ENCODE results near the gene ITPKC.
A peak's percentile ranks its signal among the peaks of the same experiment; 100 is the strongest.

Gene ITPKC

DNA sequence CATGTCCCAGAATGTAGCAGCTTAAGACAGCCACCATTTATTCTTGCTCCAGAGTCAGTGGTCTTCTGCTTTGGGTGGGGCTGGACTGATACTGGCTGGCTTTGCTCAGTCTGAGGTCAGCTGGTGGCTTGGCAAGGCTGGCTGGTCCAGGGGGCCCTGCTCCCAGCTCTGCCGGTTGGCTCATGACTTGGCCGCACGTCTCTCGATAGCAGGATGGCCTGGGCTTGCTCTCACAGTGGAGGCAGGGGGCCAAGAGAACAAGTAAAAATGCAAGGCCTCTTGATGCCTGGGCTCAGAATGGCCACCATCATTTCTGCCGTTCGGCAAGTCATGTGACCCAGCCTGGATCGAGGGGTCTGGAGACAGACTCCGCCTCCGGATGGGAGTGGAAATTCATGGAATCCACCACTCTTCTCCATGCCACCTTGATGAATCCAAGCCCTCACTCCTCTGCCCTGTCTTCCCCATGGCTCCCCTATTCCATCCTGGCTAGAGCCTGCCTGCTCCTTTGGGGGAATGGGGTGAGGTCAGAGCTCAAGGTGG, 20.3 kb downstream of the ITPKC start:
- H3K36me3 ChIP-seq (ENCODE audit: control insufficient read depth in 5 of 5, insufficient read depth in 5 of 5, low read length in 5 of 5) = peaks cover 12 to 84% (median 78%) of the 10 kb centered on the region in 5 donors
- no peak overlapping the region for H3K9ac ChIP-seq (ENCODE audit: low read length in 5 of 5)
- H3K4me3 ChIP-seq (ENCODE audit: low read depth in 1 of 5, low read length in 5 of 5) = no peak overlapping the region
- no peak overlapping the region for H3K27ac ChIP-seq (ENCODE audit: low read depth, low read length)
- H3K27me3 ChIP-seq (ENCODE audit: control insufficient read depth in 5 of 5, insufficient read depth in 4 of 5, low read length in 5 of 5) = no peaks in the 10 kb centered on the region
- no peaks in the 10 kb centered on the region for H3K9me3 ChIP-seq (ENCODE audit: control insufficient read depth in 5 of 5, low read length in 5 of 5)
- H3K4me1 ChIP-seq (ENCODE audit: control insufficient read depth in 5 of 5, insufficient read depth in 5 of 5, low read length in 5 of 5) = peaks cover 0 to 14% (median 13%) of the 10 kb centered on the region in 5 donors

DNA sequence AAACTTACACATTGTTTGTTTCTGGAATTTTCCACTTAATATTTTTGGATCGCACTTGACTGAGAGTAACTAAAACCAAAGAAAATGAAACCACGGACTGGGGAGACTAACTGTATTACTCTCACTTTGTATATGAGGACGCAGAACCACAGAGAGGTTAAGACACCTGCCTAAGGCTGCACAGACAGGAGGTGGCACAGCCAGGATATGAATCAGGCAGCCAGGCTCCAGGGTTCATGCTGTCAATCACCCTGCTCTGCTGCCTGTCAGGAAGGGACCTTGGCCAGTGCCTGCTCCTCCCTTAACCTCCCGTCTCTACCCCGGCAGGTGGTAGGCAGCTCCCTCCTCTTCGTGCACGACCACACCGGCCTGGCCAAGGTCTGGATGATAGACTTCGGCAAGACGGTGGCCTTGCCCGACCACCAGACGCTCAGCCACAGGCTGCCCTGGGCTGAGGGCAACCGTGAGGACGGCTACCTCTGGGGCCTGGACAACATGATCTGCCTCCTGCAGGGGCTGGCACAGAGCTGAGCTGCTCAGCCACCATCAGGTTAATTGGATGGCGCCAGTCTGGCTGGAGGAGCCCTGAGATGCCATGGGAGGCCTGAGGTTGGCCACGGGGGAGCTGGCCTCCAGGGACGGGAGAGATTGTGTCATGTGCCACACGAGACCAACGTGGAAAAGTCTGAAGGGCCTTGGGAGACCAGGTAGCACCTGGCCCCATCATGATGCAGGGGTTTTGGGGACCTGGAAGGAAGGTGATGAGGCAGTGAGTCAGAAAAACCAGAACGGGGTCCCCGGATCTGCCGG, 22.3 kb downstream of the ITPKC start:
- Histone ChIP-seq H3K27ac (ENCODE audit: low read depth, low read length) (peak overlapping the region; percentile 54), H3K9me3 (ENCODE audit: control insufficient read depth in 5 of 5, low read length in 5 of 5) (no peaks in the 10 kb centered on the region), H3K27me3 (ENCODE audit: control insufficient read depth in 5 of 5, insufficient read depth in 4 of 5, low read length in 5 of 5) (no peaks in the 10 kb centered on the region), H3K4me3 (ENCODE audit: low read depth in 1 of 5, low read length in 5 of 5) (no peak overlapping the region), H3K4me1 (ENCODE audit: control insufficient read depth in 5 of 5, insufficient read depth in 5 of 5, low read length in 5 of 5) (peaks cover 0 to 14% (median 13%) of the 10 kb centered on the region in 5 donors), H3K9ac (ENCODE audit: low read length in 5 of 5) (peak overlapping the region in 1 of 5 donors; percentile 19), H3K36me3 (ENCODE audit: control insufficient read depth in 5 of 5, insufficient read depth in 5 of 5, low read length in 5 of 5) (peaks cover 3 to 77% (median 69%) of the 10 kb centered on the region in 5 donors)

DNA sequence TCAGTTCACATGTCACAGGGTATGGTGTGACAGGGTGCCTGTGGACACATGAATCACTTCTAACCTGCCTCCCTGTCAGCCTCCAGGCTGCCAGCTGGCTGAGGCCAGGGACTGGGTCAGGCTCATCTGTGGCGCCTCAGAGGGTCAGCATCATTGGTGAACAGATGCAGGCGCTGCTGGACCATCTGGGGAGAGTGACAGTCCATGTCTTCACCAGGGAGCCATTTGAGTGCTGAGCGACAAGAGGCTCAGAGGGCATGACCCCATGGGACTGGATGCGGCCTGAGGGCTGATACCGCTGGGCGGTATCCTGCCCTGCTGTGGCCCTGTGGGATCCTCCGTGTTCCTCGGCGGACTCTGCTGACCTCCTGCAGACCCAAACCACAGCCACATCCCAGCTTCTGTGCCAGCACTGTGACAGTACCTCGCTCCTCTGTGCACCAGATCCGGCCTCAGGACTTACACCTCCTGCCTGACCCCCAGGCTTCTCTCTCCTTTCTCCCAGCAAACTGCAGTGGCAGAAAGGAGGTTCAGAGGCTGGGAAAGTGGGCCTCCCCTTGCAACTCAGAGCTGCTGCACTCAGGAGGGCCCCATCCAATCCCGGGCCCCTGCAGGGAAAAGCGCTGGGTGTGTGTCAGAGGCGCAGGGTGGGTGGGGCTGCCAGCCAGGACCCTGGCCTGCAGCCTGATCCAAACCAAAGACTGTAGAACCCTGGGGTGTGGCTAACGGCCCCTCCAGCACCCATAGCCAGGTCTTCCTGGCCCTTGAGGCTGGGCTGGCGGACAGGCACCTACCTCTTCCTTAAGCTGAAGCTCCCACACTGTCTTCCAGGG, 23.2 kb downstream of the ITPKC start:
- H3K9ac ChIP-seq (ENCODE audit: low read length in 5 of 5) = peak overlapping the region in 1 of 5 donors; percentile 19
- peak overlapping the region; percentile 54 for H3K27ac ChIP-seq (ENCODE audit: low read depth, low read length)
- no peaks in the 10 kb centered on the region for H3K27me3 ChIP-seq (ENCODE audit: control insufficient read depth in 5 of 5, insufficient read depth in 4 of 5, low read length in 5 of 5)
- H3K9me3 ChIP-seq (ENCODE audit: control insufficient read depth in 5 of 5, low read length in 5 of 5) = no peaks in the 10 kb centered on the region
- H3K4me1 ChIP-seq (ENCODE audit: control insufficient read depth in 5 of 5, insufficient read depth in 5 of 5, low read length in 5 of 5) = peaks cover 0 to 17% (median 15%) of the 10 kb centered on the region in 5 donors
- H3K36me3 ChIP-seq (ENCODE audit: control insufficient read depth in 5 of 5, insufficient read depth in 5 of 5, low read length in 5 of 5) = peaks cover 0 to 69% (median 63%) of the 10 kb centered on the region in 5 donors
- peak overlapping the region in 2 of 5 donors; percentile 24 to 36 for H3K4me3 ChIP-seq (ENCODE audit: low read depth in 1 of 5, low read length in 5 of 5)

DNA sequence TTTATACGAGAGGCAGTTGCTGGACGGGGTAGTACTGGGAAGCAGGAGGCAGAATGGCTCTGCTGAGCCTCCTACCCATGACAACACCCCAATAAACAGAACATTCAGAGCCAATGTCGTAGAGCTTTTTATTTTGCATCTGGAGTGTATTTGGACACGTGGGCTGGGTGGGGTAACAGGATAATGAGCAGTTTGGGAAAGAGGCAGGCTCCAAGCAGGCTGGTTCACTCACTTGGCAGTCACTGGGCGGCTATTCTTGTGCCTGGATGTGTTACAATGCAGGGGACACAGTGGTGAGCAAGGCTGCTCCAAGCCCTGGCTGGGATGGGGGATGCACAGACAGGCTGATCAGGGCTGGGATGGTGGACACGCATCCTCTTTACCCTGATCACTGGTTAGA, 23.8 kb downstream of the ITPKC start:
- Histone ChIP-seq H3K27me3 (ENCODE audit: control insufficient read depth in 5 of 5, insufficient read depth in 4 of 5, low read length in 5 of 5) (no peaks in the 10 kb centered on the region), H3K27ac (ENCODE audit: low read depth, low read length) (peak overlapping the region; percentile 54), H3K36me3 (ENCODE audit: control insufficient read depth in 5 of 5, insufficient read depth in 5 of 5, low read length in 5 of 5) (peaks cover 0 to 62% (median 56%) of the 10 kb centered on the region in 5 donors), H3K9ac (ENCODE audit: low read length in 5 of 5) (no peak overlapping the region), H3K4me1 (ENCODE audit: control insufficient read depth in 5 of 5, insufficient read depth in 5 of 5, low read length in 5 of 5) (peaks cover 0 to 21% (median 20%) of the 10 kb centered on the region in 5 donors), H3K4me3 (ENCODE audit: low read depth in 1 of 5, low read length in 5 of 5) (peak overlapping the region in 2 of 5 donors; percentile 11 to 32), H3K9me3 (ENCODE audit: control insufficient read depth in 5 of 5, low read length in 5 of 5) (no peaks in the 10 kb centered on the region)

DNA sequence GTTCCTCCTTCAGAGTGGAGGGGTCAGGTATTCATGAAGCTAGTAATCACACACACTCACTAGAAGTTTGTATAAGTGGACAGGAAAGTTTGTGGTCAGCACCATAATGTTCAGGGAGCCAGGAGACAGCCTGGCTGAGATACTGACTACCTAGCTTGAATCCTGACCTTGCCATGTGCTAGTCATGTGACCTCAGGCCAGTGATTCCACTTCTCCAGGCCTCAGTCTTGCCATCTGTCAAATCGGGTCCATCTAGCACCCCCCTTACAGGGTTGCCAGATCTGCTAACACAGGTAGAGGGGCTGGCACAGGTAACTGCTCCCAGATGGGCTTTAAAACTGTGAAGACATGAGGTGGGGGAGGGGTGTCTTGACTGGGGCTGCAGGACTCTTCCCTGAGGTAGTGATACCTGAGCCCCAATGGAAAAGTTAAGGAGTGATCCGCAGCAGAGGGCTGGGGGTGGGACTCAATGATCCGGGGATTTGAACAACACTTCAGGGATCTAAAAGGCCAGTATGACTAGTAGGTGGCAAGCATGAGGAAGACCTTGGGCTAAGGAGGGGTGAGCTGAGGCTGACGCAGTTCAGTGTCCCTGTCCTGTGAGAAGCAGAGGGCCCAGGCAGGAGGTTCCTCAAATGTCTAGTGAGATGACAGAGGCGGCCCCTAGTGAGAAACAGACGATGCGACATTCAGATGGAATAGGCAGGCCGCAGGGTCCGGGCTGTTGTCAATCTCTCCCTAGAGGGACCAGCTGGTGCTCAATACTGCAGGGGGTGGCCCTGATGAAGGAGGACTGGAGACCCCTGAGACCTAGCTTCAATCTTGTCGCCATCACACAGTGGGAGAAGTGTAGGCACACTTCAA, 24.8 kb downstream of the ITPKC start:
- Histone ChIP-seq H3K36me3 (ENCODE audit: control insufficient read depth in 5 of 5, insufficient read depth in 5 of 5, low read length in 5 of 5) (peaks cover 0 to 53% (median 47%) of the 10 kb centered on the region in 5 donors), H3K9ac (ENCODE audit: low read length in 5 of 5) (no peak overlapping the region), H3K4me1 (ENCODE audit: control insufficient read depth in 5 of 5, insufficient read depth in 5 of 5, low read length in 5 of 5) (peaks cover 0 to 21% (median 20%) of the 10 kb centered on the region in 5 donors), H3K4me3 (ENCODE audit: low read depth in 1 of 5, low read length in 5 of 5) (no peak overlapping the region), H3K27ac (ENCODE audit: low read depth, low read length) (no peak overlapping the region), H3K9me3 (ENCODE audit: control insufficient read depth in 5 of 5, low read length in 5 of 5) (no peaks in the 10 kb centered on the region), H3K27me3 (ENCODE audit: control insufficient read depth in 5 of 5, insufficient read depth in 4 of 5, low read length in 5 of 5) (no peaks in the 10 kb centered on the region)

DNA sequence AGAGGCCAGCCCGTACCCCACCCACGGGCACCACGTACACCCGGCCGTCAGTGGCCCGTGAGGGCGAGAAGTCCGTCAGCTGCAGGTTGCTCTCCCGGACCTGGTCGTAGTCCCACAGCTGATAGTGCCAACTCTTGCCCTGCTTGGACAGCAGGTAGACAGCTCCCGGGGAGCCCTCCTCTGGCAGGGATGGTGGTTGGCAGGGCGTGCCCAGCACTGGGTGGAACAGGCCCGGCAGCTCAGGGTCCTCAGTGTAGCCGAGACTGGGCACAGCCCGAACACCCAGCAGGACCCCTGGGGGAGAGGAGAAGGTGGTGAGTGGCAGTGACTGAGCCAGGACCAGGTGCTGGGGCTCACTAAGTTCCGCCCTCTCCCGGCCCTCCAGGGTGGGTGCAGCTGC, 25.6 kb downstream of the ITPKC start:
- Histone ChIP-seq H3K9me3 (ENCODE audit: control insufficient read depth in 5 of 5, low read length in 5 of 5) (no peaks in the 10 kb centered on the region), H3K27ac (ENCODE audit: low read depth, low read length) (no peak overlapping the region), H3K4me1 (ENCODE audit: control insufficient read depth in 5 of 5, insufficient read depth in 5 of 5, low read length in 5 of 5) (peaks cover 0 to 21% (median 20%) of the 10 kb centered on the region in 5 donors), H3K36me3 (ENCODE audit: control insufficient read depth in 5 of 5, insufficient read depth in 5 of 5, low read length in 5 of 5) (peaks cover 0 to 45% (median 40%) of the 10 kb centered on the region in 5 donors), H3K9ac (ENCODE audit: low read length in 5 of 5) (no peak overlapping the region), H3K27me3 (ENCODE audit: control insufficient read depth in 5 of 5, insufficient read depth in 4 of 5, low read length in 5 of 5) (no peaks in the 10 kb centered on the region), H3K4me3 (ENCODE audit: low read depth in 1 of 5, low read length in 5 of 5) (no peak overlapping the region)

DNA sequence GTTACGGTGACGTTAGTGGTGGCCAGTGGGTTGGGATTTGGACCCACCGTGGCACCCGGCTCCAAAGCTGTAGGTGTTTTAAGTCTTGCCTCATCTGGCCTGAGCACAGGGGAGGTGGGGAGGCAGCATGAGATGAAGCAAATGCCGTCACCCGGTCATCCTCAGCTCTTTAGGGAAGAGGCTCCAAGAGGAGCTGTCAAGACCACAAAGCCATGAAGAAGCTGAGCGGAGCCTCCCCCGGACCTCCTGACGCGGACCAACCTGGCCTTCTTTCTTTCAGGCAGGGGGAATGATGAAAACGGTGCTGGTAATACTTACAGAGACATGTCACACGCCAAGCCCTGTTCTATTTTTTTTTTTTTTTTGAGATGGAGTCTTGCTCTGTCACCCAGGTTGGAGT, 26.0 kb downstream of the ITPKC start:
- Histone ChIP-seq H3K4me1 (ENCODE audit: control insufficient read depth in 5 of 5, insufficient read depth in 5 of 5, low read length in 5 of 5) (peaks cover 0 to 21% (median 20%) of the 10 kb centered on the region in 5 donors), H3K9ac (ENCODE audit: low read length in 5 of 5) (no peak overlapping the region), H3K27ac (ENCODE audit: low read depth, low read length) (no peak overlapping the region), H3K36me3 (ENCODE audit: control insufficient read depth in 5 of 5, insufficient read depth in 5 of 5, low read length in 5 of 5) (peaks cover 0 to 42% (median 37%) of the 10 kb centered on the region in 5 donors), H3K9me3 (ENCODE audit: control insufficient read depth in 5 of 5, low read length in 5 of 5) (no peaks in the 10 kb centered on the region), H3K4me3 (ENCODE audit: low read depth in 1 of 5, low read length in 5 of 5) (no peak overlapping the region), H3K27me3 (ENCODE audit: control insufficient read depth in 5 of 5, insufficient read depth in 4 of 5, low read length in 5 of 5) (no peaks in the 10 kb centered on the region)

DNA sequence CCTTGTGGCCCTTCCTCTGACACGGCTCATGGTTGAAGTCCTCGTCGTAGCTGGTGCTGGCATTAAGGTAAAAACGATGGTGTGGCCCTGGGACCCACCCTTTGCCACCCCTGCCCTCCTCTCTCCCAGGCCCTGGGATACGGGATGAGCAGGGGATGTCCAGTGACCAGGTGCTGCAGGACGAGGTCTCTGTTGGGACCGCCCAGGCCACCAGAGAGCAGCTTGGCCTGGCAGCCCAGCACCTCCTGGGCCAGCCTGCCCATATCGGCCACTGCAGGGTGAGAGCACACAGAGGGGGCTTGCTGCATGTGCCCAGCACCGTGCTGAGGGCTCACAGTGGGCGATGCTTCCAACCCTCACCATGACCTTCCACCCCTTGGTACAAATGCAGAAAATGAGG, 27.0 kb downstream of the ITPKC start:
- Histone ChIP-seq H3K36me3 (ENCODE audit: control insufficient read depth in 5 of 5, insufficient read depth in 5 of 5, low read length in 5 of 5) (peaks cover 0 to 36% (median 30%) of the 10 kb centered on the region in 5 donors), H3K9ac (ENCODE audit: low read length in 5 of 5) (no peak overlapping the region), H3K9me3 (ENCODE audit: control insufficient read depth in 5 of 5, low read length in 5 of 5) (no peaks in the 10 kb centered on the region), H3K27me3 (ENCODE audit: control insufficient read depth in 5 of 5, insufficient read depth in 4 of 5, low read length in 5 of 5) (no peaks in the 10 kb centered on the region), H3K4me1 (ENCODE audit: control insufficient read depth in 5 of 5, insufficient read depth in 5 of 5, low read length in 5 of 5) (peaks cover 0 to 28% (median 25%) of the 10 kb centered on the region in 5 donors), H3K4me3 (ENCODE audit: low read depth in 1 of 5, low read length in 5 of 5) (no peak overlapping the region), H3K27ac (ENCODE audit: low read depth, low read length) (no peak overlapping the region)

Data from subcutaneous abdominal adipose tissue (tissue), 5 donors.